Parathyroid adenoma (tissue), 2 donors: Measurements from ENCODE around the gene DNAH10.

Source experiments
- H2AFZ ChIP-seq: fragments of 300-600 bp; sonication (generic); one replicate; pipeline ENCODE4 v1.7.0; 2017; ENCODE audit warnings: antibody characterized with exemption, mild to moderate bottlenecking
- H3K27ac ChIP-seq: fragments of 300-600 bp; sonication (generic); one replicate; pipeline ENCODE4 v1.7.0; 2017
- H3K27me3 ChIP-seq: fragments of 300-600 bp; sonication (generic); one replicate; pipeline ENCODE4 v1.7.0; 2017; ENCODE audit warnings: low read length; ENCODE audit not compliant: control insufficient read depth, insufficient read depth
- H3K36me3 ChIP-seq: fragments of 300-600 bp; sonication (generic); one replicate; pipeline ENCODE4 v1.7.0; 2017; ENCODE audit warnings: low read length; ENCODE audit not compliant: control insufficient read depth, insufficient read depth
- H3K4me1 ChIP-seq: fragments of 300-600 bp; sonication (generic); one replicate; pipeline ENCODE4 v1.7.0; 2017; ENCODE audit warnings: control low read depth
- H3K4me2 ChIP-seq: fragments of 300-600 bp; sonication (generic); one replicate; pipeline ENCODE4 v1.7.0; 2017; ENCODE audit warnings: low read length
- H3K4me3 ChIP-seq: fragments of 300-600 bp; sonication (generic); one replicate; pipeline ENCODE4 v1.7.0; 2017; ENCODE audit warnings: low read depth, low read length
- H3K79me2 ChIP-seq: fragments of 300-600 bp; sonication (generic); one replicate; pipeline ENCODE4 v1.7.0; 2017; ENCODE audit warnings: control low read depth
- H3K9ac ChIP-seq: fragments of 300-600 bp; sonication (generic); one replicate; pipeline ENCODE4 v1.7.0; 2017; ENCODE audit warnings: mild to moderate bottlenecking
- H3K9me3 ChIP-seq: fragments of 300-600 bp; sonication (generic); one replicate; pipeline ENCODE4 v1.7.0; 2017; ENCODE audit warnings: low read length; ENCODE audit not compliant: control insufficient read depth
- CTCF ChIP-seq: fragments of 300-600 bp; sonication (generic); IDR thresholded peaks from one replicate; pipeline ENCODE4 v1.7.0; 2017; ENCODE audit warnings: antibody characterized with exemption, mild to moderate bottlenecking
- donor health status: primary hyperparathyroidism.

The DNAH10 gene

DNA sequence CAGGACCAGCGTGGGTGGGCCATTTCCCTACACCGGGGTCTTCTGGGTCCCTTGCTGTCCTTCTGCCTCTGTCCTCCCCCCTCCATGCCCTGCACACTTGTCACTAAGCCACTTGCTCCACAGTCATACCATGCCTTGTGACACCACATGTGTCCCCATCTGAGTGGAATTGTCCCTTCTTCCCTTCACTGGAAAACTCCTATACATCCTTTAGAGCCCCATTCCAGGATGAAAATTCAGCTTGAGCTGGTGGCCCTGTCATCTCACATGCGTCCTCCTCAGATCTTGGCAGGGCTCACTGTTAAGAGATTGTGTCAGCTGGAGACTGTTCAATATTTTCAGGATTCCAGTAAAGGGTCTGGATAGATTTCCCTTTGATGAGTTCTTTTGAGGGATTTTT, 87.4 kb downstream of the DNAH10 start:
- no peak for TF ChIP-seq CTCF
- no peaks in the 10 kb centered on the region for H3K79me2 ChIP-seq
- no peaks in the 10 kb centered on the region for H3K27me3 ChIP-seq
- no peak overlapping the region for H3K4me3 ChIP-seq
- H3K9me3 ChIP-seq, result no peaks in the 10 kb centered on the region
- H3K27ac ChIP-seq, result no peak overlapping the region
- H3K36me3 ChIP-seq, result no peaks in the 10 kb centered on the region
- no peak overlapping the region for H3K9ac ChIP-seq
- H2AFZ ChIP-seq, result no peak overlapping the region
- no peak overlapping the region for H3K4me2 ChIP-seq
- no peaks in the 10 kb centered on the region for H3K4me1 ChIP-seq

DNA sequence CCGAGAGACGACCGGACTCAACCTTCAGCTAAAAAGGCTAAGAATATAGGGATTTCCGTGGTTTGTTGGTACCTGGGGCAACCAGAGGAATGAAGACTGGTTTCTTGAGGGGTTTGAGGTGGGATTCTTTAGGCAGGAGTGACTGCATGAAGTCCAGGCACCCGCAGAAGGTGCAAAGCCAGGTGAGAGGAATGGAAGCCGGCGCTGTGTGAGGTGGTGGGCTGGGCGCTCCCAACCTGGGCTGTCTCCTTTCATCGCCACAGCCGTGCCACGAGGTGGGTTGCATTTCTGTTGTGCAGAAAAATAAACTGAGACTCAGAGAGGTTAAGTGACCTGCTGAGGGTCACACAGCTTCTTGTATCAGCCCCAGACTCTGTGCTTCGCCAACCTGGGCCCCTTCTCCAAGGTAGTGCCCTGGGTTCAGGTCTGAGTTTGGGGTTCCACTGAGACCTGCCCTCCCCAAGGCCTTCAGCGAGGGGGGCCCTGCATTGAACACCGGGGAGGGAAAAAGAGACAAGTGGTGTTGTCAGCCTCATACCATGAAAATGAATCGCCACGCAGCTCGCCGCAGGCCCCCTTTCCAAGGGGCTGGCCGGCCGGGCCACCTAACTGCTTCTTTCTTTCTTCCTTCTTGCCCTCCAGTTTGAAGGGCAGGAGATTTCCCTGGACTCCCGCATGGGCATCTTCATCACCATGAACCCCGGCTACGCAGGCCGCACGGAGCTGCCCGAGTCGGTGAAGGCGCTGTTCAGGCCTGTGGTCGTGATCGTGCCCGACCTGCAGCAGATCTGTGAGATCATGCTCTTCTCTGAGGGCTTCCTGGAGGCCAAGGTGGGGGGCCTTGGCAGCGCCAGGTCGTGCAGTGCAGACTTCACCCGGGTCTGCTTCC, 88.4 kb downstream of the DNAH10 start:
- Histone ChIP-seq H3K27ac (no peak overlapping the region), H3K4me3 (no peak overlapping the region), H3K4me1 (no peaks in the 10 kb centered on the region), H3K36me3 (no peaks in the 10 kb centered on the region), H3K79me2 (no peaks in the 10 kb centered on the region), H3K4me2 (no peak overlapping the region), H3K27me3 (no peaks in the 10 kb centered on the region), H3K9ac (no peak overlapping the region), H2AFZ (no peak overlapping the region), H3K9me3 (no peaks in the 10 kb centered on the region)
- TF ChIP-seq CTCF, result no peak

GRCh38 chr12:123853396-123854070, 91.4 kb downstream of the DNAH10 start:
- Histone ChIP-seq H3K4me2 (no peak overlapping the region), H3K9ac (no peak overlapping the region), H2AFZ (no peak overlapping the region), H3K36me3 (no peaks in the 10 kb centered on the region), H3K27me3 (no peaks in the 10 kb centered on the region), H3K4me3 (no peak overlapping the region), H3K27ac (no peak overlapping the region), H3K9me3 (no peaks in the 10 kb centered on the region), H3K79me2 (no peaks in the 10 kb centered on the region), H3K4me1 (no peaks in the 10 kb centered on the region)
- TF ChIP-seq CTCF, result no peak

GRCh38 chr12:123854232-123854631, 92.1 kb downstream of the DNAH10 start:
- H3K9ac ChIP-seq, result no peak overlapping the region

More at GRCh38 chr12:123854232-123854631, 92.1 kb downstream of the DNAH10 start:
- no peak for TF ChIP-seq CTCF
- Histone ChIP-seq H3K36me3 (no peaks in the 10 kb centered on the region), H3K27ac (no peak overlapping the region), H3K27me3 (no peaks in the 10 kb centered on the region), H3K9me3 (no peaks in the 10 kb centered on the region), H2AFZ (no peak overlapping the region), H3K79me2 (no peaks in the 10 kb centered on the region), H3K4me2 (no peak overlapping the region), H3K4me3 (no peak overlapping the region), H3K4me1 (no peaks in the 10 kb centered on the region)
